Choroid plexus epithelial cell (primary cell): ENCODE measurements around the gene YWHAG.
"Not testable (repeated sequence)": the region's sequence is repeated elsewhere in the genome, so short reads cannot be mapped to it uniquely, and the experiment has no call there.

ENCODE experiments used
- DNase-seq: peaks from one replicate; pipeline ENCODE4 v3.0.0-alpha.2; 2010; ENCODE audit warnings: low read depth
- H3K4me3 ChIP-seq: 2 replicates; pipeline ENCODE4 v1.5.1; 2011; ENCODE audit warnings: low read depth, mild to moderate bottlenecking, control low read depth, low read length, moderate library complexity
- CTCF ChIP-seq: conservative IDR thresholded peaks from 2 replicates; pipeline ENCODE4 v1.5.1; 2011; ENCODE audit warnings: low read depth, mild to moderate bottlenecking, control low read depth, inconsistent platforms, low read length, moderate library complexity

Gene YWHAG

GRCh38 chr7:76390092-76390491, 31.3 kb upstream of the YWHAG start:
- no peak for DNase-seq
- no peak overlapping the region for H3K4me3 ChIP-seq
- no peak for TF ChIP-seq CTCF

GRCh38 chr7:76387789-76388188, 29.0 kb upstream of the YWHAG start:
- not testable (repeated sequence) for DNase-seq, H3K4me3 ChIP-seq

- DNase-seq, result no peak
- no peak for TF ChIP-seq CTCF
- no peak overlapping the region for H3K4me3 ChIP-seq
Observed at GRCh38 chr7:76386691-76387260, 28.0 kb upstream of the YWHAG start.

- no peak overlapping the region for H3K4me3 ChIP-seq
- peak; percentile 34 for DNase-seq
- no peak for TF ChIP-seq CTCF
Observed at GRCh38 chr7:76383089-76383944, 24.5 kb upstream of the YWHAG start.

GRCh38 chr7:76381814-76382213, 23.0 kb upstream of the YWHAG start:
- DNase-seq, result no peak
- peak; percentile 28 for TF ChIP-seq CTCF
- H3K4me3 ChIP-seq, result no peak overlapping the region

GRCh38 chr7:76380623-76380966, 21.8 kb upstream of the YWHAG start:
- H3K4me3 ChIP-seq, result no peak overlapping the region
- no peak for TF ChIP-seq CTCF
- DNase-seq, result peak; percentile 28

- no peak overlapping the region for H3K4me3 ChIP-seq
- TF ChIP-seq CTCF, result no peak
- peak; percentile 50 for DNase-seq
Observed at GRCh38 chr7:76377186-76377918, 18.6 kb upstream of the YWHAG start.
